IPS-NIHi11 (cell line): ENCODE data around the gene GTF3C5.
"Not testable (repeated sequence)": the region's sequence is repeated elsewhere in the genome, so short reads cannot be mapped to it uniquely, and the experiment has no call there.

Experiments
- DNase-seq: peaks from one replicate; pipeline ENCODE4 v3.0.0; 2012; ENCODE audit warnings: mixed read lengths, low spot score

Gene GTF3C5

GRCh38 chr9:133090752-133091385, 60.1 kb downstream of the GTF3C5 start:
- peak; percentile 5 for DNase-seq

GRCh38 chr9:133094351-133094750, 63.6 kb downstream of the GTF3C5 start:
- DNase-seq: not testable (repeated sequence)

- DNase-seq: no peak
Observed at GRCh38 chr9:133094842-133095393, 64.1 kb downstream of the GTF3C5 start.

- DNase-seq: no peak
Observed at GRCh38 chr9:133098104-133098754, 67.4 kb downstream of the GTF3C5 start.

- no peak for DNase-seq
Observed at GRCh38 chr9:133098871-133099270, 68.1 kb downstream of the GTF3C5 start.

GRCh38 chr9:133099726-133100505, 69.1 kb downstream of the GTF3C5 start:
- no peak for DNase-seq

DNA sequence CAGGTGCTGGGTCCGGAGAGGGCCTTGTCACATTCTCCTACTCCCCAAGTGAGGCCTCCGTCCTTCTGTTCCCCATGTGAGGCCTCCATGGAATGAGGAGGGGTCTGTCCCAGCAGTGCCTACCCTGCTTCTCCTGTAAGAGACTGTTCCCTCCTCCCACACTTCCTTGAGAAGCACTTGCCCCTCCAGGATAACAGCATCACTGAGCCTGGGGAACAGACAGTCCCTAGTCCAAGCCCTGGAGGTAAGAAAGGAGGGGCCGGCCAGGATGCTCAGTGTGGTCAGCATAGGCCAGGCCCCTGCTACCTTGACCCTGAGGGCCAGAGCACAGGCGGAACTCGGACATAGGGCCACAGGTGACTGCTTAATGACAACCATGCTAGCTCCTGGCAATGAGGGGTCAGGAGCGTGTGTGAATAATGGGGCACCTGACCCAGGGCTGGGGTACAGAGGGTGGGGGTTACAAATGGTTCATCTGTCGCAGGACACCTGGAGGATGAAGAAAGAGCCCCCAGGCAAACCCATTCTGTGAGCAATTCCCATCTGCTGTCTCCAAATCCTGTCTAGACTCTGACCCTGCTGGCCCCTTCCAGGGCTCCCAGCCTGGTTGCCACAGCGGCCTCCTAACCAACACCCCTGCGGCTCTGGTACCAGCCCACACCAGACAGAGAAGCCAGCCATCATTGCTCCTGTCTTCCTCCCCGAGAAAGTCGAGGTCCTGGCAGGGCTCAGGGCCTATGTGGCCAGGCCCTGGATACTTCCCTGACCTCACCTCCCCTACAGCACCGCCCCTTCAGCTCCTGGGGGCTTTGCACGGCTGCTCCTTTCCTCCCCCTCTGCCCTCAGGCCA, 69.9 kb downstream of the GTF3C5 start:
- DNase-seq: no peak

- no peak for DNase-seq
Observed at GRCh38 chr9:133101356-133102189, 70.8 kb downstream of the GTF3C5 start.

- no peak for DNase-seq
Observed at GRCh38 chr9:133102190-133103021, 71.6 kb downstream of the GTF3C5 start.

- peak; percentile 88 for DNase-seq
Observed at GRCh38 chr9:133103183-133103986, 72.6 kb downstream of the GTF3C5 start.

- DNase-seq: no peak
Observed at GRCh38 chr9:133103987-133104505, 73.2 kb downstream of the GTF3C5 start.

- DNase-seq: no peak
Observed at GRCh38 chr9:133104718-133105460, 74.1 kb downstream of the GTF3C5 start.

DNA sequence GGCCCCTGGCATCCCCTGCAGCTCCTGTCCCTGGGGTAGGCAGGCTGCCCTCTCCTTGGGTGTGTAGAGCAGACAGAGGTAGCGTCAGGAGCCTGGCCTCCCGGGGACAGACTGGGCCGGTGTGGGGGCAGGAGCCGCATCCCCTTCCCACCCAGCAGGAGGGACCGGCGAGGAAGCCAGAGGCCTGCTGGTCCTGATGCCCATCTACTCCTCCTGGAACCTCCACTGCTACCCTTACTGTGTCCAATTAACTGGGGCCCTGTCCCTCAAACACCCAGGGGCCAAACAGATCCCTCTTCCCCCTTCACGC, 74.6 kb downstream of the GTF3C5 start:
- no peak for DNase-seq

GRCh38 chr9:133106511-133107244, 75.9 kb downstream of the GTF3C5 start:
- DNase-seq: no peak

DNA sequence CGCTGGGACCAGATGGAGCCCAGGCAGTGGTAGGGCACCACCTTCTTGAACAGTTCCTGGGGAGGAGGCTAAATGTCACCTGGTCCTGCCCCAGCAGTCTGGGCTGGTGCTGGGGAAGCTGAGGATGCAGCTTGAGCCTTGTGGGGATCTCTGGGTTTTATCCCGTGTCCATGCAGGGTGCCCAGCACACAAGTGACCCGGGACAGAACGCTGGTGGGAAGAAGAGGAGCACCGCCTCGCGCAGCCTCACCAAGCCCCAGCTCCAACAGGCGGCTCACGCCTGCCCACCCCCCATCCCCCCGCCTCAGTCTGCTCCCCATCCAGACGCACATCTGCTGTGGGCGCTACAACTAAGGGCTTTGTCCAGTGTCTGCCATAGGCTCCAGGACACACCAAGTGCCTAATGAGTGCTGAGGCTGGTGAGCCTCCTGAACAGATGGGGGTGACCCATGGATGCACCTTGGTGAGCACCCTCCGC, 76.5 kb downstream of the GTF3C5 start:
- no peak for DNase-seq
